RWPE1 (cell line): ENCODE measurements around the gene FGF19.

Source experiments
- CTCF ChIA-PET: fragments of 350-600 bp; sonication (Branson Sonifier 250); formaldehyde crosslinking; extraction: SDS; loops from one replicate; lab custom pipeline; 2021; lab: Yijun Ruan, JAX
- POLR2A ChIA-PET: fragments of 400-600 bp; formaldehyde crosslinking; extraction: SDS; loops from one replicate; lab custom pipeline; 2020; ENCODE audit warnings: antibody characterized with exemption; ENCODE audit not compliant: low non-redundant PET; lab: Yijun Ruan, JAX
- DNase-seq: peaks from one replicate; pipeline ENCODE4 v3.0.0; 2012; ENCODE audit warnings: low spot score
- H3K27ac ChIP-seq: fragments of 450-650 bp; 2 replicates; pipeline ENCODE4 v1.5.1; 2017
- TF ChIP-seq, protein P1 (sequence below): fragments of 450-650 bp; conservative IDR thresholded peaks from 2 replicates; pipeline ENCODE4 v1.5.1; 2017; ENCODE audit warnings: low read depth, mild to moderate bottlenecking

The FGF19 gene

DNA sequence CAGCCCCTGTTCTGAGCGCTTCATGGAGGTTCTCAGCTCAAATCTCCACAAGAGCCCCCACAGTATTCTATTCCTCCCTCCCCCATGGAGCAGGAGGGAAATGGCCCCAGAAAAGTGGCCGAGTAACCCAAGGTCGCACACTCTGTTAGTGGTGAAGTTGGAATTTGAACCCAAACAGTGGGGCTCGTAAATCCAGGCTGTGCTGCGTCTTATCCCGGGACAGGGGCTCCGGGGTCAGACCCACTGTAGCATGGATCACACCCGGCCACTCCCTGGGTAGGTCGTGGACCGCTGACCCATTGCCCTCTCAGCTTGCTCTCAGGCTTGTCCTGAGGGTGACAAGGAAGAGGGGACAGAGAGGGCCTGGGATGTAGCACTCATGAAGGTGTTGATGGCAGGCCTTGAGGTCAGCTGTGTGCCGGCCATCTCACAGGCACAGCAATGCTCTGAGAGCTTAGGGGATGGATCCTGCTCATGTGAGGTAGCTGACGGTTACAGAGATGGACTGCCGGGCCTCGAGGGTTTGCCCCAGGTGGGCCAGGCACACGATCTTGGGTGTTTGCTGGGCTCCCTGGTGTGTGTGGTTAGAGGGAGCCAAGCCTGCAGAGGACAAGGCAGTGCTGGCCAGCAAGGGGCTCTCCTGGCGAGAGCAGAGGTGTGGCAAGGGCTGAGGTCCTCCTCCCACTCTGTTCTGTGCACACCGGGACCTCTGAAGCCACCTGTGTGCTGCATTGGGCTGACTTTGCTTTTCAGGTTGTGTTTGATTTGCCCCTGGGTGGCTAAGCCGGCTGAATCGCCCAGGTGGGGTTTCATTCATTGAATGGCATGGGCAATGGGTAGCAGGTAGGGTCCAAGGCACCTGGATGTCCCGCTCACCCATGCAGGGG, 2.3 kb upstream of the FGF19 start:
- DNase-seq: no peak
- no peak overlapping the region for H3K27ac ChIP-seq
- TF ChIP-seq, protein P1, sequence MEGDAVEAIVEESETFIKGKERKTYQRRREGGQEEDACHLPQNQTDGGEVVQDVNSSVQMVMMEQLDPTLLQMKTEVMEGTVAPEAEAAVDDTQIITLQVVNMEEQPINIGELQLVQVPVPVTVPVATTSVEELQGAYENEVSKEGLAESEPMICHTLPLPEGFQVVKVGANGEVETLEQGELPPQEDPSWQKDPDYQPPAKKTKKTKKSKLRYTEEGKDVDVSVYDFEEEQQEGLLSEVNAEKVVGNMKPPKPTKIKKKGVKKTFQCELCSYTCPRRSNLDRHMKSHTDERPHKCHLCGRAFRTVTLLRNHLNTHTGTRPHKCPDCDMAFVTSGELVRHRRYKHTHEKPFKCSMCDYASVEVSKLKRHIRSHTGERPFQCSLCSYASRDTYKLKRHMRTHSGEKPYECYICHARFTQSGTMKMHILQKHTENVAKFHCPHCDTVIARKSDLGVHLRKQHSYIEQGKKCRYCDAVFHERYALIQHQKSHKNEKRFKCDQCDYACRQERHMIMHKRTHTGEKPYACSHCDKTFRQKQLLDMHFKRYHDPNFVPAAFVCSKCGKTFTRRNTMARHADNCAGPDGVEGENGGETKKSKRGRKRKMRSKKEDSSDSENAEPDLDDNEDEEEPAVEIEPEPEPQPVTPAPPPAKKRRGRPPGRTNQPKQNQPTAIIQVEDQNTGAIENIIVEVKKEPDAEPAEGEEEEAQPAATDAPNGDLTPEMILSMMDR: no peak
- ChIA-PET POLR2A (no interaction called here), CTCF (interaction anchor here (0.5 to 1.1 kb wide), 3 partner anchors 145 to 182 kb away, joined by 3 read pairs; no protein-coding TSS in a partner anchor)

DNA sequence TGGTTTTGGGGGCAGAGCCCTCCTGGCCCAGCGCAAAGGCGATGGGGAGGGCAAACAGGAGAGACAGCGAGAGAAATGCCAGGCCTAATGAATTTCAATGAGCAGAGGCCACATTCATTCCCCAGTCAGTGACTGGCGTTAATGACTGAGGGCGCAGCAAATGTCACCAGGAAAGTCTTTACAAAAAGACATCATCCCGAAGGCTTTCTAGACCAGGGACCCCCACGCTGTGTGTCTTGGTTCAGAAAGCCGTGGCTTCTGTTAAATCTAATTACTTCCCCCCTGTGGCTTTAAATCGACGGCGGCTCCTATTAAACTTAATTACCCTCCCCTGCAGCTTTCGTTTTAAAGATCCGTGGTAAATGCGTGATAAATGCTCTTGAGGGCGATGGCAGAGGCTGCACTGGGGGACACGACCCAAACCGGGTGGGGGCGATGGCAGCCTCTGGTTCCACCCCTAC, 1.6 kb upstream of the FGF19 start:
- no peak for DNase-seq
- TF ChIP-seq, protein P1: no peak
- CTCF ChIA-PET: interaction anchor here (1.1 kb wide), 1 partner anchor 183 kb away, joined by 3 read pairs; no protein-coding TSS in a partner anchor
- no peak overlapping the region for H3K27ac ChIP-seq
- POLR2A ChIA-PET: no interaction called here

- H3K27ac ChIP-seq: no peak overlapping the region
- CTCF ChIA-PET: interaction anchor here (0.6 to 0.7 kb wide), 4 partner anchors 12 to 615 kb away, joined by 3 to 4 read pairs (median 3); no protein-coding TSS in a partner anchor
- TF ChIP-seq, protein P1: peak; percentile 65
- DNase-seq: no peak
- POLR2A ChIA-PET: no interaction called here
Measured at GRCh38 chr11:69704508-69705253, 859 bp upstream of the FGF19 start.

GRCh38 chr11:69703453-69703767, 412 bp downstream of the FGF19 start:
- TF ChIP-seq, protein P1: no peak
- CTCF ChIA-PET: no interaction called here
- no peak overlapping the region for H3K27ac ChIP-seq
- POLR2A ChIA-PET: no interaction called here
- DNase-seq: no peak

GRCh38 chr11:69702769-69703452, 911 bp downstream of the FGF19 start:
- TF ChIP-seq, protein P1: no peak
- no peak for DNase-seq
- ChIA-PET CTCF (no interaction called here), POLR2A (no interaction called here)
- no peak overlapping the region for H3K27ac ChIP-seq

DNA sequence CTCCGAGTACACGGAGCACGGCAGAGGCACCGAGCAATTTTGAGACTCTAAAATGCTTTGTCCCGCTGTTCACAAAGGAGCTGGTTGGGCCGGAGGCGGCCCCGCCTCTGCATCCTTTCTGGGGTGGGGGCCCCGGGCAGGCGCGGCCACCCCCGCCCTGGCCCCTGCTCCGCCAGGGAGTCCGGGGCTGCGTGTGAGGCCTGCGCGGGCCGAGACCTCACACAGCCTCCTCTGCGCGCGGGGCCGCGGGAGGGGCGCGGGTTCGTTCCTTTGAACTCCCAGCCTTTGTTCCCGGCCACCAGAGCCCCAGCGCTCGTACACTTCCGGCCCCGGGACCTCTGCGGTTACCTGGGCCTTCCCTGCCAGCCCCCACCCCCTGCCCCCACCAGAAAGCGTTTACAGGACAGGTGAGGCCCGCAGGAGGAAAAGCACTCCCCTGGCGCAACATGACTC, 1.6 kb downstream of the FGF19 start:
- CTCF ChIA-PET: no interaction called here
- H3K27ac ChIP-seq: no peak overlapping the region
- POLR2A ChIA-PET: no interaction called here
- TF ChIP-seq, protein P1: no peak
- no peak for DNase-seq
